ENCODE data around the gene SPATA12.

Gene SPATA12

DNA sequence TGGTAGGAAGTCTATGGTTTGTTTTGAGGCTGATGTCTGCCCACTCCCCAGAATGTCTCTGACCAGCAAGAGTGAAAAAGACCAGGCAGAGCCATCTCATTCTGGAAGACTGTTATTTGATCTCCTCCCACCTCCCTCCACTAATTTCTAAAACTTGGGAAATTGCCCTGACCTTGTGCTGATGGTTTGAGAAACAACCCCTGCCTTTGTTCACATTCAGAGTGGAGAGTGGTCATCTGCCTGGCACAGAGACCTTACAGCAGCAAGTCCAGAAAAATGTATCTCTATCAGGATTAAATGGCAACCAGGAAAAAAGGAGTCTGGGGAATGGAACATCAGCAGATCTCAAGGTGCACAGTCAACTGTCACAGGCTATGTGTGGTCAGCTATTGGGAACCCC is 25.7 kb downstream of the SPATA12 start:
- no peak for DNase-seq

DNA sequence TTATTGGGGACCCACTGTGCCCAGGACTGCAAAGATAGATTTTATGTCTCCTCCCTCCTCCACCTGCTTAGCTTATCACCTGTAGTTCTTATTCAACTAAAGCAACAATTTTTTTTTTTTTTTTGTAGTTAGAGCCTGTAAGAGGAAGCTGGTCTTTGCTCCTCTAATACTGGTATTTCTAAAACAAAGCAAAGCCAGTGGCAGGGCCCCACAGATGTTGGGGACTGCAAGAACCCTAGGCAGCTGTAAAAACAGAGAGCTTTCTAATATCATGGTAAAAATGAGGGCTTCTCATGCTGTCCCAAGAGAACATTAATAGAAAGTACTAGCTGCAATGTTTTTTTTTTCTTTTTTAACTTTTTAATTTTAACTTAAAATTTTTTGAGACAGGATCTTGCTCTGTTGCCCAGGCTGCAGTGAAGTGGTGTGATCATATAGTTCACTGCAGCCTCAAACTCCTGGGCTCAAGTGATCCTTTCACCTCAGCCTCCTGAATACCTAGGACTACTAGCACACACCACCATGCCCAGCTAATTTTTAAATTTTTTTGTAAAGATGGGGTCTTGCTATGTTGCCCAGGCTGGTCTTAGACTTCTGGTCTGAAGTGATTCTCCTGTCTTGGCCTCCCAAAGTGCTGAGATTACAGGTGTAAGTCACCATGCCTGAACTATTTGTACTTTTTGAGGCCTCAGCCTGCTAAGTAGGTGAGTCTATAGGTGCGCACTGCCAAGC is 27.1 kb downstream of the SPATA12 start:
- no peak for DNase-seq

DNA sequence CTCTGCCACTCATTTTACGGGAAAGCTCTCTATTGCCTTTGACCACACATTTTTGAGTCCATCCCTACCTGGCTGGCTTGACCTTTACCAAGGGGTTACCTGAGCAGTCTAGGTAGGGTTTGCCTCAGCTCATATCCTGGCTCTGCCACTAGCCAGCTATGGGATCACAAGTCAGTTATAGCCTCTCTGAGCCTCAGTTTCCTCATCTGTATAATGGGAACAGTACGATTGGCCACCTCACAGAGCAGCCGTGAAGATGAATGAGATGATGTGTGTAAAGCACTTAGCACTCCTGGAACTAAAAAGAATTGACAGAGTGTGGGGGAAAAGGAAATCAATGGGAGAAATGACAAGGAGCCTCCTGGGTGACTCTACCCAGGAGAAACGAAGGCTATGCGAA is 28.0 kb downstream of the SPATA12 start:
- no peak for DNase-seq

DNA sequence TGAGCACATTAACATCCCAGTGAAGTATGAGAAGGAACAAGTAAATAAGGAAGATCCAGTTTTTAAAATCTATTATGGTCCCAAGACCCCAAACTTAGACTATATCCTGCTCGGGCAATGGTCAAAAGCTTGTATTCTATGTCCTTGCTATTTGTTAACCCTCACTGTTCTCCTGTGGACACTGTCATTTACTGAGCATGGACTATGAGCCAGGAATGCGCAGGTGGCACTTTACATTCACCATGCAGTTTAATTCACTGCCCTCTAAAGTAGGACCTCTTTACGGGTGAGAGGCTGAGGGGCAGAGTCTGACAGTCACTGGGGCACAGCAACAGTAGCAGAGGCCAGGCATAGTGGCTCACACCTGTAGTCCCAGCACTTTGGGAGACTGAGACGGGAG is 28.6 kb downstream of the SPATA12 start:
- DNase-seq, result no peak

DNA sequence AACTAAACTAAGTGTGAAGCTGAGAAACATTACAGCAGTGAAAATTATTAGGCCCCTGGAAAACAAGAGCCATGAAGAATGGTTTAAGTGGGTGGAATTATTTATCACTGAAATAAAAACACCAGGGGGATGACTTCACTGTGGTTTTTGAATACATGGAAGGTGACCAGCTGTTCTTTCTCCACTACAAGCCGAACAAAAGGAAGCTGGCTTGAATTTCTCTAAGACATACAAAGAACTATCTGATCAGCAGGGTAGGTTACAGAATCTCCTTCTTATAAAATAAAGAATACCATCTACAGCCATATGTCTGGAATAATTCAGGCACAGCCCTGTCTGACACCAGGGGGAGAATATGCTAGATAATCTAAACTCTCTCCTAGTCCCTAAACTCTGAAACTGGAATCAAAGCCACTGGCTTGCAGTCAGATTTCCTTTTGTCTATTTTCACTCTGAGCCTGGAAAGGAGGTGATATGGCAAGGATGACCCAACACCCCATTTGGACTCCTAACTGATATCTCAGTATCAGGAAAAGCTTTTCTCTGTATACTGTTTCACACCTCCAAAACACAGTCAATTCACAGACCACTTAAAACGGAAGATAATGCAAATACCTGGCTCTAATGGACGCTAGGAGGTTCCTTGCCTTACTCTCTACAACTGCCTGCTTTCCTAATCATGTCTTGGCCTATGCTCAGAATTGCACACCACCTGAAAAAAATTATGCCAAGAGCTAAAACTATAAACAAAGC is 31.2 kb downstream of the SPATA12 start:
- DNase-seq, result no peak

DNA sequence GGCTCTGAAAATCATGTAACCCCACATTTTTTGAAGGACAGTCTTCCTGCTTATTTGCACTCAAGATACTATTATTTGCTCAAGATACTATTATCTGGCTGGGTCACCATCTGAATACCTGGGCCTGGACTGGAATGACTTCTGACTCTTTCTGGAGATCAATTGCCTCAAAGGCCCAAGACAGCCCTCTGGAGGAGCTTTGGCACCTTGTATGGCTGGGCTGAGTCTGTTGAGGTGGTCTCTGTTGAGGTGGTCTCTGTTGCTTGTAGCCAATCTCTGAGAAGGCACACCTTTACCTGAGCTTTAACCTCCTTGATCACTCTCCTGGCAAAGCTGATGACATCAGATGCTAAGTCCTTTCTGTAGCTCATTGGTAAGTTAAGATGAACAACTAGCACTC is 33.0 kb downstream of the SPATA12 start:
- DNase-seq, result no peak

DNA sequence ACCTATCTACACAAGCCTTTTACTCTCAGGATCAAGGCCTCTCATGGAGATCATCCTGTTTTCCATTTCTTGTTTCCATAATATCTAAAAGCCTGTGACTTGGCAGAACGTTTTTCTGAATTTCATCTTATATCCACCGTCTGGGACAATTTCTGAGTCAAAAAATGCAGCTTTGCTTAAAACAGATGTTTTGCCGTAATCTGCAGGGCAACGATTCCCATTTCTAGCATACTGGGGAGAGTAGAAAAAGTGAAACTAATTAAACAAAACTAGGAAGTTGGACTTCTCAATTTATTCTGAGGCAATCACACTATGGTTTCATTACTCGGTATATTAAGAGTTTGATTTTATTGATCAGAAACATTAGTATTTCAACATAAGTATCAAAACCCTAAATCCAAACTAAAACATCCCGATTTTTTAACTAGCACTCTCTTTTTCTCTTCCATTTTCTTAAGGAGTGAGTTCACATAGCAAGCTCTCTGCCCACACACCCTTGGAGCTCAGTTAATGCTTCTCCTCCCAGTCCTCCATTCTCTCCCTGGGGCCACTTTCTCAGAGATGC is 33.6 kb downstream of the SPATA12 start:
- DNase-seq, result no peak

DNA sequence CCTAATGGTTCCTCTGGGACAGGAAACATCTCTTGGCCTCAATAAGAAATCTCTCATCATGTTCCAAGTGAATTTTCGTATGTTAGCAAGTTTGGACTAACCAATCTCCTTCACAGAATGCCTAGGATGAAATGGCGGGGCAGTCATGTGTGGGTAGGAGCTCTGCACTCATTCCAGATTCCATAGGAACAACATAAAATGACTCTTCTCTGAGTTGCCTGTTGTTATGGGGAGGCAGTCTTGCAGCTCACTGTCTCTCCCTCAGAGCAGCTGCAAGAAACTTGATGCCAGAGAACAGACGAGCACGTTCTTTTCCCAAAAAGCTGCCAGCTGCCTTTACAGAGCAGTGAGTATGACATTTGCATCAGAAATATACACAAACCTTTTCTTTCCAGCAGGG is 34.1 kb downstream of the SPATA12 start:
- DNase-seq, result peak; percentile 46

DNA sequence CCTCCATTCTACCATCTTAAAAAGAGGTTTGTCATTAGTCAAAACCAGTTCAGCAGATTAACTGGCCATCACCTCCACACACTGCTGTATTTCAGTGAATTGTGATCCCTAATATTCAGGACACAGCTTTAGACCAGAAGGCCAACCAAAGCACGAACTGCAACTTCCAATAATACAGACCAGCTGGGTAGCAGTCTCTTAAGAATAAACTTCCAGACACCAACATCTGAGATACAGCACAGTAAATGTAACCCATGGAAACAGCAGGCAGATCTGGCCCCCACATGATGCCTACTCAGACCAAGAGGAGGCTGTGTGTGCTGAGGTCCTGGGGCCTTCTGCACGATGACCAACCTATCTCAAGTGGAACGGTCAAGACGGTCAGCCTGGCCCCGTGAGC is 34.9 kb downstream of the SPATA12 start:
- DNase-seq, result no peak

DNA sequence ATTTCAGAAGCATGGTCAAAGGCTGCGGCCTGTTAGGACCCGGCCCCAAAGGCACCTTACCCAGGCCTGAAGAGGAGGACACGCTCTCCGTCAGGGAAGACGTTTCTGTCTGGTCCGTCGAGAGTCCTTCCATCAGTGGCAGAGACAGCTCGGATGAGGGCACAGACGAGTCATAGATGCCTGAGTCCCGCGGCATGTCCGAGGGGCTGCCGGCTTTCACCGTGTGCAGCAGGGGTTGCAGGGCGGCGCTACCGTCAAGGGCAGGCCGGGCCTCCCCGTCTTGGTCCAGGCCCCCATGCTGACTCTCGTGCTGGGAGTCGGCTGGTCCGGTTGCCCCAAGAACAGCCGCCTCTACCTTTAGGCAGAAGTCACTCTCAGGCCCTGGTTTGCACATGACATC is 37.1 kb downstream of the SPATA12 start:
- DNase-seq, result no peak

DNA sequence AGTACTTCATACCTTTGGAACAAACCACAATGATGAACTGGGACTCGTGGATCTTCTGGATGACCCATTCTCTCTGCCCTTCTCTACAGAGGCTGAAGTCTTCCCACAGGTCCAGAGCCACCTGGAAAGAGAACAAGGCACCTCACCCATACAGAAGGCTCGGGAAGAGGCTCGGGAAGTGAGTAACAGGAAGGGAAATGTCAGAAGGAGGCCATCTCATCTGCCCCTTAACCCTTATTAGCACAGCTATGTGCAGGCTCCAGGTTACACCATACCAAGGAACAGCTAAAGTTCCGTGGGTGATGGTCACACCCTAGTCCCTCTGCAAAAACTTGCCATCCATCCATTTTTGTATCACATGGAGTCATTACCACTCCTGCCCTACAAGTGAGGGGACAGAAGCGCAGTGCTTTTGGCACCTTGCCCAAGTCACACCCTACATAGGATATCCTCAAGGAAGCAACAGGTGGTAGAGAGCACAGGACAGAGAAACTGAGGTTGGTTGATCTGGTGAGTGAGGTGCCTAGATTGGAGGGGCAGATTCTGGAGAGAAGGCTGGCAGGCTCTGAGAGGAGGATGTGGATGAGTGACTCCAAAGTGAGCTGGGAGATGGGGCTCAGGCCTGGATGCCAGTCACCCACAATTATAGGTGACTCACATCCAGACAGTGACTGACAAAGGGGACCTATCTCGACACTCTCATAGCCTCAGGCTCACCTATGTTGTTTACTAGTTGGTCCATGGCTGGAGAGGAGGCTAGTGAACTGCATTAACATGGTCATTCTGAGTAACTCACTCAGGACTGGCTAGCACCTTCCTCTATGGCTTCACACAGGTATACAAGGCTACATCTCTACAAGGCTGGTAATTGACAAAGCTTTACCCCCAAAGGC is 38.2 kb downstream of the SPATA12 start:
- DNase-seq, result no peak

DNA sequence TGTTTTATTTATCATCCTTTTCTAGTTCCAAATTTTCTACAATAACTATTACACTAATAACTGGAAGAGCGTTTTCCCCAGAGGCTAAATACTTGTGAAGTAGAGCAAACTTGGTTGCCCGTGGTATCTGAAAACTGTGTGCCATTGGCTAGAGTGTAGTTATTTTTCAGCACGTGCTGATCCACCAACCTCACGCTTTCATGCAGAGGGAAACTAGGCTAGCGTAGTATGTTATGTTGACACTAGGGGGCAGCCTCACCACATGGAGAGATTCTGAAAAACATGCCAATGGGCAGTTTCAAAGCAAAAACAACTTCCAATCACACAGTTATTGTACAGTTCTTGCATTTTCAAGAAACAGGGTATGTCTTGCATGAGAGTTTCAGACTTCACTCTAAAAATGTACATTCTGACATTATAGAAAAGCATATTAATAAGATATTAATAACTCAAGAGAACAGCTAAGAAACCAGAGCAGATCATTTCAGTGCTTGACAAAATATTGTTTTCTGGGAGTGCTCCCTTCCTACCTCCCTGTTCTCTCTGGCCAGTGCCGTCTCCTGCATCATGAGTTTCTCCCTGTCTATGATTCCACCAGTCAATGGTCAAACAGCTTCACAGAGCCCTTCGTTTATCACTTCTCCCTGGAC is 39.7 kb downstream of the SPATA12 start:
- DNase-seq, result peak; percentile 45

DNA sequence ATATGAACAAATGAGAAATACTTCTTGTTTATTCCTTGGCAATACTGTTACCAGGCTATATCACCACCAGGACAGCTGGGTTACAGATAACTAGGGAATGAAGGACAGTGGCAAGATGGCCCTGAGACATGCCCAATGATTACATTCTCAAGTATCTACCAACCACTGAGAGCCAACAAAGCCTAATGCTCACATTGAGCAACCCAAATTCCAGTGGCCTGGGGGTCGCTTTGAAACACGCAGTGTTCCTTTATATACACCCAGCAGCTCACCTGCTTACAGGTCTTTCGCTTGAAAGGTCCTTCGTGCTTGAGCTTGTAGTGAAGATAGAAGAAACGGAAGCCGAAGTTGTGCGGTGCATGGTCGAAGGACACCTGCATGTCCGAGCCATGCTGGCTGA is 45.1 kb downstream of the SPATA12 start:
- no peak for DNase-seq

DNA sequence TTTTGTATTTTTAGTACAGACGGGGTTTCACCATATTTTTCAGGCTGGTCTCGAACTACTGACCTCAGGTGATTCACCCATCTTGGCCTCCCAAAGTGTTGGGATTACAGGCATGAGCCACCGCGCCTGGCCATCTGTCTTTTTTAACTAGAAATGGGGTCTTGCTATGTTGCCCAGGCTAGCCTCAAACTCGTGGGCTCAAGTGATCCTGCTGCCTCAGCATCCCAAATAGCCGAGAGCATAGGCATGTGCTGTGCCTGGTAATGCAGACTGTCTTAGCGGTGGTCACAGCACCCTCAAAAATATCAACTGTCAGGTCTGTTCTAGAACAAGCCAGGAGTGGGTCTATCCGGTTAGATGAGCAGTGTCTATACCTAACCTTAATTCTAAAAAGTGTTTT is 48.2 kb downstream of the SPATA12 start:
- DNase-seq, result no peak

DNA sequence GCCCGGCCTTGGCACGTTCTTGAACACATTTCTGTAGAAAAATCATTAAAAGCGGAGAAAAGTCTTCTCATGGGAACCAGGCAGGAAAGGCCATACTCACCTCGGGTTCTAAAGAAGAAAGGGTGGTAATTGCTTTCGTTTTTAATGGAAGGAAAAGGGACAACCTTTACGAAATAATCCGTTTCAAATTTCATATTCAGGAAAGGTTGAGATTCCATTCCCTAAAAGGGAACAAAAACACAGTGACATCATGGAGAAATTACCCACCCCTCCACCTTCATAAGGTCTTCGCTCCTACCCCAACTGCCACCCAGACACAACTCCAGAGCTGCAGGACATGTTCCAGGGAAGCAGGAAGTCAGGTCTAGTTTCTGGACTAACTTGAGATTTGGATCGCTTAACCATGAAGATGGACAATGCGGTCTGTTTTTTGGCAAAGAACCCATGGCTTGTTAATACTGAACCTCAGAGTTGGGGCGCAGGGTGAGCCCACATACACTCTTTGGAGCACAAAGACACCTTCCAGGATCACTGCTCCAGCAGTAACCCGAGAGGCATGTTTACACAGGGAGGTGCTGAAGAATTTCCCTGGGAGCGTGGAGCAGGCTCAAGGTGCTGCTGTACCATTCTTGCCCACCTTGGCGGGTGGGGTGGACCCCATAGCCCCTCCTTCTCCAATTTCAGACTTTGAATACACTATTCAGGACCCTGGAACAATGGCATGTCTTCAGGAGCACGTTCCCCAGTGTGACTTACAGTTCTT is 49.2 kb downstream of the SPATA12 start:
- DNase-seq, result no peak

DNA sequence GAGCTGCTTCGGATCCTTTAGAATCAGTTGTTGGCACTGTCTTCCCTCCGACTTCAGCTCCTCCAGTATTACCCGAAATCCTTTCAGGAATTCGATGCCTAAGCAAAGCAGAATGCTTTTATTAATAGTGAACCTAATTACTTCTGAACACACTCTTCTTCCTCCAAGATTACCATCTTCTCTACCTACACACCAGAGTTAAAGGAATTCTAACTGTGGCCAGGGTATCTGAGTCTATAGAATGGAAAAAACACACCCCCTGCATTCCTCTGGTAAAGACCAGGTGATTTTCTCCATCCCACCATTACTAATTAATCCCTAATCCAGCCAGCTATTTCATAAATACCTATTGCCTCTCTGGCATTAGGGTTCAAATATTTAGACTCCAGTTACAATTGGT is 49.8 kb downstream of the SPATA12 start:
- DNase-seq, result no peak

DNA sequence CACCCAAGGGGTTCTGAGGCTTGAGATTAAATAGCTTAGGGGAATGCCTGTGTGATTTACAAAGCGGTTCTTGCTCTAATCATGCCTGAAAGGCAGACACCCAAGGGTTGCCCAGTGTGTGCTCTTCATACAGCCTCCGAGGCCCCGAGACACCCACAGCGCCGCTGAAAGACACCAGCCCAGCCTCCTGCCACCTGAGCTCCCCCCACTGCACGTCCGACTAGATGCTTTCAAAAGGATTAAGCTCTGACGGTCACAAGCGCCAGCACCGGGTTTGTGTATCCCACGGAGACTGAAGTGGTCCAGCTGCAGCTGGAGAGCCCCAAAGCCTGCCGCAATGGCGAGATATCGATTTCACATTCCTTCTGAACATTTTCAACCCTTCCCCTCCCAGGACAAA is 50.3 kb downstream of the SPATA12 start:
- no peak for DNase-seq

DNA sequence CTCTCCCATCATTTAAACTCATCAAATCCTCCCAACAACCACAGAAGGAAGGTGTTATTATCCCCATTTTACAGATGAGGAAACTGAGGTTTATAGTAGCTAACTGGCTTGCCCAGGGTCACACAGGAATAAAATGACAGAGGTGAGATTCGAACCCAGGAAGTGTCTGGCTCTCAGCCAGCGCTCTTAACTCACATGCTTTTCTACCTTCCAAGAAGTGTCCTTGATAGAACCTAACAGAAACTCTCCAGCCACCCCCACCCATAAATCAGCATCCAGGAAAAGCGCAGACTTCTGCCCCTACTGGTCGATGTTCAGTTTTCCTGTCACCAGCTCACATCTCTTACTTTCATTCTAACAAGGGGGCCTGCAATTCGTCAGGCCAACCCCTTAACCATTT is 51.7 kb downstream of the SPATA12 start:
- no peak for DNase-seq

DNA sequence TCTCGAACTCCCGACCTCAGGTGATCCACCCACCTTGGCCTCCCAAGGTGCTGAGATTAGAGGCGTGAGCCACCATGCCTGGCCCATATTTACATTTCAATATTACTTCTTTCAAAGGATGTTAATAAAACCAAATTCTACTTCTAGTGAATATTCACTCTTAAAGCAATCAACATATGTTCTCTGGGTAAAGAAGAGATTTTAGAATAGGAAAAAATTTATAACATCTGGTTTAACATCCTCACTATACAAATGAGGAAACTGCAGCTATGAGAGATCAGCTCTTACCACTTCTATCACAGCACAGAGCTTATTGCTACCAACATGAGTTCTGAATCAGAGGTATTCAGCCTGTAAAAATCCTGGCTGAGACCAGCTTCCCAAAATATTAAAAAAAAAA is 56.0 kb downstream of the SPATA12 start:
- DNase-seq, result no peak

DNA sequence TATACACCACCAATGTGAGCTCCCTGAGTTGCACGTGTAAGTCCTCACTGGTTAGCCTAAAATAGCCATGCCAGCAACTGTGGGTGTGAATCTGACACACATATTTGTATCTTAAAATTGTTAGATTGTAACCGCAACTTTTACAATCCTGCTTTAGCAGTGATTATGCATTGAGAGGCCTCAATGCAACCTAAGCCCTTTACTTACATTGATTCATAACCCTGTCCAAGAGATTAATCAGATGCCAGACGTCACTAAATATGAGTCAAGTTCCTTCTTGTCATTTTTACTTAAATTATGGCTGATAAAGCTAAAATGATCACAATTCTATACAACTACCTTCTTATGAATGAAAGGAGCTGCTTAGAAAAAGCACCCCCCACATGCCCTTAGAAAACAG is 57.8 kb downstream of the SPATA12 start:
- DNase-seq, result no peak

DNA sequence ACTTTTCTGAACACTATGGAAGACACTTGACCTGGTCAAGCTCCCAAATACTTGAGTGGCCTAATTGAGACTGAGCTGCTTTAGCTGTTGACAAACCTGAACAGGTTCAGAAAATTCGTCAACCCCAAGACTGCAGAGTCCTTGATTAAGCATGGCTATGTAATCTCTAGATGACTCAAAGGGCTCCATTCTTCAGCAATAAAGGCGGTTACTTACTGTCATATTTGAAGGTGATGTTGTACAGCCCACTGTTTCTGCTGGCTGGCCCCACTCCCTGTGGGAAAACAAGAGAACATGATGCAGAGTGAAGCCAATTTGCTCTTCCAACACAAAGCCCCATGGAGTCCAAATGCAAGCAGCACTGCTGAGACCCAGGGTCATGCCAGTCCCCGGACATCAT is 59.6 kb downstream of the SPATA12 start:
- no peak for DNase-seq

All from NCI-H2171 (cell line).